OCI-LY1 (cell line): ENCODE results near the gene CYB5B.

Source experiments
- CTCF ChIP-seq: fragments of 200-600 bp; sonication (generic), shearing (Covaris generic); IDR thresholded peaks from 2 replicates; pipeline ENCODE4 v1.5.1; 2017; ENCODE audit warnings: mild to moderate bottlenecking, antibody characterized with exemption, low read length, moderate library complexity, mixed read lengths
- EZH2 ChIP-seq: fragments of 200-600 bp; sonication (generic), shearing (Covaris generic); IDR thresholded peaks from 2 replicates; pipeline ENCODE4 v1.8.0; 2017; ENCODE audit warnings: borderline replicate concordance, mixed run types, mild to moderate bottlenecking, antibody characterized with exemption, low read length, moderate library complexity, mixed read lengths

GRCh38 chr16:69381231-69381630 is 43.2 kb upstream of the CYB5B start:
- TF ChIP-seq EZH2 (no peak), CTCF (no peak)
